OCI-M2 (cell line): Measurements from ENCODE around the gene ZNF552.
"Not testable (repeated sequence)": the region's sequence is repeated elsewhere in the genome, so short reads cannot be mapped to it uniquely, and the experiment has no call there.

Experiments used
- DNase-seq: peaks from one replicate; lab custom pipeline; 2025; ENCODE audit not compliant: unreplicated experiment; lab: John Stamatoyannopoulos, UW

The ZNF552 gene

GRCh38 chr19:57819475-57820148 lies 4.9 kb upstream of the ZNF552 start:
- DNase-seq: peak; percentile 81

GRCh38 chr19:57818378-57818777 lies 3.7 kb upstream of the ZNF552 start:
- no peak for DNase-seq

GRCh38 chr19:57817976-57818375 lies 3.3 kb upstream of the ZNF552 start:
- no peak for DNase-seq

GRCh38 chr19:57816652-57817051 lies 1.9 kb upstream of the ZNF552 start:
- no peak for DNase-seq

- DNase-seq: no peak
These were observed 748 bp upstream of the ZNF552 start for GRCh38 chr19:57815247-57816075.

- no peak for DNase-seq
These were observed 701 bp downstream of the ZNF552 start for GRCh38 chr19:57813919-57814504.

- DNase-seq: not testable (repeated sequence)
These were observed 1.5 kb downstream of the ZNF552 start for GRCh38 chr19:57812975-57813820.

GRCh38 chr19:57812226-57812625 lies 2.5 kb downstream of the ZNF552 start:
- no peak for DNase-seq

GRCh38 chr19:57810410-57811295 lies 4.1 kb downstream of the ZNF552 start:
- peak; percentile 25 for DNase-seq

- DNase-seq: no peak
These were observed 7.2 kb downstream of the ZNF552 start for GRCh38 chr19:57807541-57807940.

- no peak for DNase-seq
These were observed 11.0 kb downstream of the ZNF552 start for GRCh38 chr19:57803594-57804325.

GRCh38 chr19:57803265-57803593 lies 11.5 kb downstream of the ZNF552 start:
- no peak for DNase-seq

GRCh38 chr19:57802269-57802668 lies 12.4 kb downstream of the ZNF552 start:
- DNase-seq: no peak

- DNase-seq: no peak
These were observed 14.0 kb downstream of the ZNF552 start for GRCh38 chr19:57800696-57801095.

- not testable (repeated sequence) for DNase-seq
These were observed 18.1 kb downstream of the ZNF552 start for GRCh38 chr19:57796580-57796979.

- no peak for DNase-seq
These were observed 25.4 kb downstream of the ZNF552 start for GRCh38 chr19:57789288-57789687.

- DNase-seq: no peak
These were observed 26.5 kb downstream of the ZNF552 start for GRCh38 chr19:57788114-57788692.

- DNase-seq: no peak
These were observed 27.8 kb downstream of the ZNF552 start for GRCh38 chr19:57786906-57787305.

GRCh38 chr19:57786286-57786685 lies 28.4 kb downstream of the ZNF552 start:
- no peak for DNase-seq
